ENCODE data around the gene FHOD3. TPM values are rescaled to one million over a fixed set of nuclear protein-coding genes. Genes with fewer than 3 reads are reported as not detected.

Gene FHOD3
- polyA plus RNA-seq, 3 donors from 2014 or later = not detected

- H3K27ac Mint-ChIP-seq = no peak overlapping the region
- peaks cover 7 to 10% (median 10%) of the 10 kb centered on the region in 3 donors for H3K27me3 Mint-ChIP-seq (ENCODE audit: low read depth in 3 of 3)
- peaks cover 0 to 17% (median 13%) of the 10 kb centered on the region in 6 donors for H3K9me3 Mint-ChIP-seq
- H3K36me3 Mint-ChIP-seq = no peaks in the 10 kb centered on the region
- no peaks in the 10 kb centered on the region for H3K4me1 Mint-ChIP-seq
- H3K4me3 Mint-ChIP-seq = no peak overlapping the region
- no peak for DNase-seq
These were observed 24.3 kb downstream of the FHOD3 start for GRCh38 chr18:36321658-36322407.

- DNase-seq = no peak
- no peak overlapping the region for H3K4me3 Mint-ChIP-seq
- H3K36me3 Mint-ChIP-seq = no peaks in the 10 kb centered on the region
- no peak overlapping the region for H3K27ac Mint-ChIP-seq
- H3K27me3 Mint-ChIP-seq (ENCODE audit: low read depth in 3 of 3) = peaks cover 7 to 10% (median 7%) of the 10 kb centered on the region in 3 donors
- H3K9me3 Mint-ChIP-seq = peaks cover 0 to 17% (median 13%) of the 10 kb centered on the region in 6 donors
- H3K4me1 Mint-ChIP-seq = no peaks in the 10 kb centered on the region
These were observed 24.9 kb downstream of the FHOD3 start for GRCh38 chr18:36322408-36322728.

- Mint-ChIP-seq H3K9me3 (peaks cover 0 to 17% (median 13%) of the 10 kb centered on the region in 6 donors), H3K27ac (no peak overlapping the region), H3K4me1 (no peaks in the 10 kb centered on the region), H3K27me3 (ENCODE audit: low read depth in 3 of 3) (peaks cover 5 to 10% (median 7%) of the 10 kb centered on the region in 3 donors), H3K4me3 (no peak overlapping the region), H3K36me3 (no peaks in the 10 kb centered on the region)
- DNase-seq = no peak
These were observed 25.2 kb downstream of the FHOD3 start for GRCh38 chr18:36322734-36323133.

- Mint-ChIP-seq H3K27ac (no peak overlapping the region), H3K4me3 (no peak overlapping the region), H3K27me3 (ENCODE audit: low read depth in 3 of 3) (peaks cover 3 to 11% (median 7%) of the 10 kb centered on the region in 3 donors), H3K36me3 (no peaks in the 10 kb centered on the region), H3K4me1 (no peaks in the 10 kb centered on the region), H3K9me3 (peaks cover 0 to 14% (median 9%) of the 10 kb centered on the region in 6 donors)
- no peak for DNase-seq
These were observed 25.9 kb downstream of the FHOD3 start for GRCh38 chr18:36323421-36323820.

- Mint-ChIP-seq H3K36me3 (no peaks in the 10 kb centered on the region), H3K4me1 (no peaks in the 10 kb centered on the region), H3K27ac (no peak overlapping the region), H3K9me3 (peaks cover 0 to 5% (median 0%) of the 10 kb centered on the region in 6 donors), H3K27me3 (ENCODE audit: low read depth in 3 of 3) (peaks cover 3 to 13% (median 5%) of the 10 kb centered on the region in 3 donors), H3K4me3 (no peak overlapping the region)
- DNase-seq = no peak
These were observed 28.3 kb downstream of the FHOD3 start for GRCh38 chr18:36325846-36326245.

GRCh38 chr18:36326771-36327170, 29.3 kb downstream of the FHOD3 start:
- Mint-ChIP-seq H3K4me3 (no peak overlapping the region), H3K4me1 (no peaks in the 10 kb centered on the region), H3K36me3 (no peaks in the 10 kb centered on the region), H3K9me3 (peaks cover 0 to 5% (median 0%) of the 10 kb centered on the region in 6 donors), H3K27me3 (ENCODE audit: low read depth in 3 of 3) (peaks cover 3 to 13% (median 3%) of the 10 kb centered on the region in 3 donors), H3K27ac (no peak overlapping the region)
- DNase-seq = no peak

GRCh38 chr18:36327352-36328316, 30.1 kb downstream of the FHOD3 start:
- H3K4me1 Mint-ChIP-seq = no peaks in the 10 kb centered on the region
- DNase-seq = no peak
- H3K36me3 Mint-ChIP-seq = no peaks in the 10 kb centered on the region
- no peak overlapping the region for H3K27ac Mint-ChIP-seq
- no peak overlapping the region for H3K4me3 Mint-ChIP-seq
- peaks cover 1 to 13% (median 5%) of the 10 kb centered on the region in 3 donors for H3K27me3 Mint-ChIP-seq (ENCODE audit: low read depth in 3 of 3)
- H3K9me3 Mint-ChIP-seq = peaks cover 0 to 5% (median 0%) of the 10 kb centered on the region in 6 donors

GRCh38 chr18:36328385-36328858, 30.9 kb downstream of the FHOD3 start:
- Mint-ChIP-seq H3K9me3 (peaks cover 0 to 5% (median 0%) of the 10 kb centered on the region in 6 donors), H3K4me3 (no peak overlapping the region), H3K27ac (no peak overlapping the region), H3K4me1 (no peaks in the 10 kb centered on the region), H3K27me3 (ENCODE audit: low read depth in 3 of 3) (peaks cover 0 to 10% (median 4%) of the 10 kb centered on the region in 3 donors), H3K36me3 (no peaks in the 10 kb centered on the region)
- no peak for DNase-seq

- Mint-ChIP-seq H3K4me3 (no peak overlapping the region), H3K27ac (no peak overlapping the region), H3K36me3 (no peaks in the 10 kb centered on the region), H3K9me3 (peaks cover 0 to 5% (median 0%) of the 10 kb centered on the region in 6 donors), H3K4me1 (no peaks in the 10 kb centered on the region), H3K27me3 (ENCODE audit: low read depth in 3 of 3) (peaks cover 0 to 8% (median 5%) of the 10 kb centered on the region in 3 donors)
- no peak for DNase-seq
These were observed 31.4 kb downstream of the FHOD3 start for GRCh38 chr18:36328916-36329315.

GRCh38 chr18:36329684-36330434, 32.3 kb downstream of the FHOD3 start:
- Mint-ChIP-seq H3K36me3 (no peaks in the 10 kb centered on the region), H3K4me3 (no peak overlapping the region), H3K27ac (no peak overlapping the region), H3K27me3 (ENCODE audit: low read depth in 3 of 3) (peaks cover 0 to 8% (median 5%) of the 10 kb centered on the region in 3 donors), H3K4me1 (no peaks in the 10 kb centered on the region), H3K9me3 (peaks cover 0 to 5% (median 0%) of the 10 kb centered on the region in 6 donors)
- DNase-seq = no peak

- DNase-seq = no peak
- H3K4me1 Mint-ChIP-seq = no peaks in the 10 kb centered on the region
- peaks cover 0 to 8% (median 5%) of the 10 kb centered on the region in 3 donors for H3K27me3 Mint-ChIP-seq (ENCODE audit: low read depth in 3 of 3)
- H3K9me3 Mint-ChIP-seq = peaks cover 0 to 5% (median 0%) of the 10 kb centered on the region in 6 donors
- no peaks in the 10 kb centered on the region for H3K36me3 Mint-ChIP-seq
- H3K27ac Mint-ChIP-seq = no peak overlapping the region
- H3K4me3 Mint-ChIP-seq = no peak overlapping the region
These were observed 33.0 kb downstream of the FHOD3 start for GRCh38 chr18:36330435-36331052.

- Mint-ChIP-seq H3K27ac (no peak overlapping the region), H3K36me3 (no peaks in the 10 kb centered on the region), H3K4me3 (no peak overlapping the region), H3K27me3 (ENCODE audit: low read depth in 3 of 3) (peaks cover 0 to 6% (median 5%) of the 10 kb centered on the region in 3 donors), H3K9me3 (peaks cover 0 to 5% (median 0%) of the 10 kb centered on the region in 6 donors), H3K4me1 (no peaks in the 10 kb centered on the region)
- no peak for DNase-seq
These were observed 34.0 kb downstream of the FHOD3 start for GRCh38 chr18:36331521-36331971.

- H3K4me3 Mint-ChIP-seq = no peak overlapping the region
- no peaks in the 10 kb centered on the region for H3K36me3 Mint-ChIP-seq
These were observed 35.9 kb downstream of the FHOD3 start for GRCh38 chr18:36333414-36333813.

More at GRCh38 chr18:36333414-36333813, 35.9 kb downstream of the FHOD3 start:
- DNase-seq = no peak
- H3K27ac Mint-ChIP-seq = no peak overlapping the region
- peaks cover 0 to 5% (median 0%) of the 10 kb centered on the region in 6 donors for H3K9me3 Mint-ChIP-seq
- no peaks in the 10 kb centered on the region for H3K4me1 Mint-ChIP-seq
- H3K27me3 Mint-ChIP-seq (ENCODE audit: low read depth in 3 of 3) = peaks cover 1 to 8% (median 5%) of the 10 kb centered on the region in 3 donors
